GM18498 (cell line): ENCODE results near the gene PYGB.

ENCODE experiments used
- ATAC-seq: cut with Tn5 transposase; IDR thresholded peaks from one replicate; pipeline ENCODE4 v1.9.1; 2021; ENCODE audit warnings: mild to moderate bottlenecking, moderate library complexity; ENCODE audit not compliant: unreplicated experiment

PYGB gene

GRCh38 chr20:25247956-25248785, at the start of gene PYGB:
PYGB (plus strand) TSS chr20:25248085; CDS start chr20:25248179, 94 bp downstream.
- ATAC-seq: peak; percentile 77

GRCh38 chr20:25198663-25199383, 49.1 kb upstream of the PYGB start:
- ATAC-seq: no peak

GRCh38 chr20:25199473-25200260, 48.2 kb upstream of the PYGB start:
- no peak for ATAC-seq

GRCh38 chr20:25203089-25203488, 44.8 kb upstream of the PYGB start:
- ATAC-seq: no peak

- ATAC-seq: no peak
Observed at GRCh38 chr20:25203871-25204320, 44.0 kb upstream of the PYGB start.

- ATAC-seq: no peak
Observed at GRCh38 chr20:25204550-25205276, 43.2 kb upstream of the PYGB start.

GRCh38 chr20:25205277-25206062, 42.4 kb upstream of the PYGB start:
- ATAC-seq: no peak

GRCh38 chr20:25206063-25206403, 41.9 kb upstream of the PYGB start:
- ATAC-seq: no peak

- ATAC-seq: no peak
Observed at GRCh38 chr20:25206548-25206947, 41.3 kb upstream of the PYGB start.

- ATAC-seq: no peak
Observed at GRCh38 chr20:25207149-25207959, 40.5 kb upstream of the PYGB start.

GRCh38 chr20:25207960-25208534, 39.8 kb upstream of the PYGB start:
- no peak for ATAC-seq

- no peak for ATAC-seq
Observed at GRCh38 chr20:25209400-25209799, 38.5 kb upstream of the PYGB start.

GRCh38 chr20:25209911-25210310, 38.0 kb upstream of the PYGB start:
- no peak for ATAC-seq

GRCh38 chr20:25211273-25211672, 36.6 kb upstream of the PYGB start:
- ATAC-seq: no peak

GRCh38 chr20:25212242-25212641, 35.6 kb upstream of the PYGB start:
- ATAC-seq: no peak

- ATAC-seq: no peak
Observed at GRCh38 chr20:25213566-25214425, 34.1 kb upstream of the PYGB start.

- ATAC-seq: no peak
Observed at GRCh38 chr20:25214426-25214790, 33.5 kb upstream of the PYGB start.

GRCh38 chr20:25214819-25215218, 33.1 kb upstream of the PYGB start:
- ATAC-seq: no peak
